ENCODE results near the gene PRKD1.
"Not testable (repeated sequence)": the region's sequence is repeated elsewhere in the genome, so short reads cannot be mapped to it uniquely, and the experiment has no call there.

Gene PRKD1

DNA sequence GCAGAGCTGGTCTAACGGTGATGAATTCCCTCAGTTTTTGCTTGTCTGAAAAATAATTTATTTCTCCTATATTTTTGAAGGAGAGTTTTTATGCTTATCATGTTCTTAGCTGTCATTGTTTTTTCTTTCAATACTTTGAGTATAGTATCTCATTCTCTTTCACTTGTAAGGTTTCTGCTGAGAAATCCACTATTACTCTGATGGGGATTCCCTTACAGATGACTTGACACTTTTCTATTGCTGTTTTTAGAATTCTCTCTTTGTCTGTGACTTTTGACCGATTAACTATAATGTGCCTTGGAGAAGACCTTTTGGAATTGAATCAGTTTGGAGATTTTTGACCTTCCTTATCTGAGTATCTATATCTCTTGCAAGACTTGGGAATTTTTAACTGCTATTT, 139.6 kb downstream of the PRKD1 start:
- no peaks in the 10 kb centered on the region for H3K4me1 ChIP-seq (ENCODE audit: control insufficient read depth, insufficient read depth, low read length)
- no peak overlapping the region for H3K27ac ChIP-seq (ENCODE audit: insufficient read depth, low read depth, low read length, poor library complexity, severe bottlenecking)
- WGBS, 2 experiments, result 86 to 90% methylated on average over 1 to 2 of the region's 2 CpGs

DNA sequence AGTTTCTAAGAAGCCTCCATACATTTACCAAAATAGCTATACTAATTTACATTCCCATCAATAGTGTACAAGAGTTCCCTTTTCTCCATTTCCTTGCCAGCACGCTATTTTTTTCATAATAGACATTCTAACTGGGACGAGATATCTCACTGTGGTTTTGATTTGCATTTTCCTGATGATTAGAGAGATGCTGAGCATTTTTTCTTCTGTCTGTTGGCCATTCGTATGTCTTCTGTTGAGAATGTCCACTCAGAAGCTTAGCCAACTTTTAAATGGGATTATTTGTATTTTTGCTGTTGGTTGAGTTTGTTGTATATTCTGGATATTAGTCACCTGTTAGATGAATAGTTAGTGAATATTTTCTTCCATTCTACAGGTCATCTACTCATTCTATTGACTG, 144.1 kb downstream of the PRKD1 start:
- Histone ChIP-seq H3K4me1 (ENCODE audit: control insufficient read depth, insufficient read depth, low read length) (no peaks in the 10 kb centered on the region), H3K4me3 (ENCODE audit: insufficient read depth, low read depth, low read length) (no peak overlapping the region), H3K9me3 (ENCODE audit: control insufficient read depth, low read length) (no peaks in the 10 kb centered on the region), H3K27me3 (ENCODE audit: control insufficient read depth, insufficient read depth, low read length, poor library complexity, severe bottlenecking) (no peaks in the 10 kb centered on the region), H3K36me3 (ENCODE audit: control insufficient read depth, insufficient read depth, low read length) (no peaks in the 10 kb centered on the region), H3K27ac (ENCODE audit: insufficient read depth, low read depth, low read length, poor library complexity, severe bottlenecking) (no peak overlapping the region)
- WGBS, 2 experiments, result 89 to 93% methylated on average over 3 of the region's 3 CpGs

More for the DNA sequence above, 139.6 kb downstream of the PRKD1 start:
- Histone ChIP-seq H3K27me3 (ENCODE audit: control insufficient read depth, insufficient read depth, low read length, poor library complexity, severe bottlenecking) (no peaks in the 10 kb centered on the region), H3K9me3 (ENCODE audit: control insufficient read depth, low read length) (no peaks in the 10 kb centered on the region), H3K36me3 (ENCODE audit: control insufficient read depth, insufficient read depth, low read length) (no peaks in the 10 kb centered on the region), H3K4me3 (ENCODE audit: insufficient read depth, low read depth, low read length) (no peak overlapping the region)

- no peaks in the 10 kb centered on the region for H3K4me1 ChIP-seq (ENCODE audit: control insufficient read depth, insufficient read depth, low read length)
- H3K9me3 ChIP-seq (ENCODE audit: control insufficient read depth, low read length), result no peaks in the 10 kb centered on the region
- H3K4me3 ChIP-seq (ENCODE audit: insufficient read depth, low read depth, low read length), result no peak overlapping the region
- H3K27ac ChIP-seq (ENCODE audit: insufficient read depth, low read depth, low read length, poor library complexity, severe bottlenecking), result no peak overlapping the region
- no peaks in the 10 kb centered on the region for H3K36me3 ChIP-seq (ENCODE audit: control insufficient read depth, insufficient read depth, low read length)
- no peaks in the 10 kb centered on the region for H3K27me3 ChIP-seq (ENCODE audit: control insufficient read depth, insufficient read depth, low read length, poor library complexity, severe bottlenecking)
- WGBS, 2 experiments, result 88 to 92% methylated on average over 1 to 2 of the region's 2 CpGs
These were observed 145.6 kb downstream of the PRKD1 start for GRCh38 chr14:29782041-29782440.

DNA sequence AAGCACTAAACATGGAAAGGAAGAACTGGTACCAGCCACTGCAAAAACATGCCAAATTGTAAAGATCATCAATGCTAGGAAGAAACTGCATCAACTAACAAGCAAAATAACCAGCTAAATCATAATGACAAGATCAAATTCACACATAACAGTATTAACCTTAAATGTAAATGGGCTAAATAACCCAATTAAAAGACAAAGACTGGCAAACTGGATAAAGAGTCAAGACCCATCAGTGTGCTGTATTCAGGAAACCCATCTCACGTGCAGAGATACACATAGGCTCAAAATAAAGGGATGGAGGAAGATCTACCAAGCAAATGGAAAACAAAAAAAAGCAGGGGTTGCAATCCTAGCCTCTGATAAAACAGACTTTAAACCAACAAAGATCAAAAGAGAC, 150.5 kb downstream of the PRKD1 start:
- no CpG with 5 or more reads among the region's 1 CpG for WGBS, 2 experiments
- not testable (repeated sequence) for H3K27me3 ChIP-seq (ENCODE audit: control insufficient read depth, insufficient read depth, low read length, poor library complexity, severe bottlenecking); H3K27ac ChIP-seq (ENCODE audit: insufficient read depth, low read depth, low read length, poor library complexity, severe bottlenecking); H3K9me3 ChIP-seq (ENCODE audit: control insufficient read depth, low read length); H3K4me3 ChIP-seq (ENCODE audit: insufficient read depth, low read depth, low read length); H3K36me3 ChIP-seq (ENCODE audit: control insufficient read depth, insufficient read depth, low read length); H3K4me1 ChIP-seq (ENCODE audit: control insufficient read depth, insufficient read depth, low read length)

DNA sequence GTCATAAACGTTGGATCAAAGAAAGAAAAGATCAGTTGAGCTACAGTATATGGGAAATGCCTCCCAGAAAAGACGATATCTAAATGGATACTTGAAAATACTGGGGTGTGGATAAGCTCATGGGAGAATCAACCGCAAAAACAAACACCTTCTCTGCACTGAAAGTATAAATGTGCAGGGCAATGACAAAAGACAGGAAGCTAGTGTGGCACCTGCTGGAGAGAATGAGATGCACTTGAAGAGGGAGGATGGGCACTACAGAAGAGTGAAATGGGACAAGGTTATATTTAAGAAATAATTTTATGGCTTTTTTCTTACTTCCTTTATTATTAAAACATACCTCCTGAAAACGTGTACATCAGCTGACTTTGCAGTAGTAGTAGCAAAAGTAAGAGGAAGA, 153.7 kb downstream of the PRKD1 start:
- Histone ChIP-seq H3K4me1 (ENCODE audit: control insufficient read depth, insufficient read depth, low read length) (no peaks in the 10 kb centered on the region), H3K36me3 (ENCODE audit: control insufficient read depth, insufficient read depth, low read length) (no peaks in the 10 kb centered on the region), H3K27me3 (ENCODE audit: control insufficient read depth, insufficient read depth, low read length, poor library complexity, severe bottlenecking) (no peaks in the 10 kb centered on the region), H3K27ac (ENCODE audit: insufficient read depth, low read depth, low read length, poor library complexity, severe bottlenecking) (no peak overlapping the region), H3K9me3 (ENCODE audit: control insufficient read depth, low read length) (no peaks in the 10 kb centered on the region), H3K4me3 (ENCODE audit: insufficient read depth, low read depth, low read length) (no peak overlapping the region)
- 88 to 94% methylated on average over 3 of the region's 4 CpGs for WGBS, 2 experiments

DNA sequence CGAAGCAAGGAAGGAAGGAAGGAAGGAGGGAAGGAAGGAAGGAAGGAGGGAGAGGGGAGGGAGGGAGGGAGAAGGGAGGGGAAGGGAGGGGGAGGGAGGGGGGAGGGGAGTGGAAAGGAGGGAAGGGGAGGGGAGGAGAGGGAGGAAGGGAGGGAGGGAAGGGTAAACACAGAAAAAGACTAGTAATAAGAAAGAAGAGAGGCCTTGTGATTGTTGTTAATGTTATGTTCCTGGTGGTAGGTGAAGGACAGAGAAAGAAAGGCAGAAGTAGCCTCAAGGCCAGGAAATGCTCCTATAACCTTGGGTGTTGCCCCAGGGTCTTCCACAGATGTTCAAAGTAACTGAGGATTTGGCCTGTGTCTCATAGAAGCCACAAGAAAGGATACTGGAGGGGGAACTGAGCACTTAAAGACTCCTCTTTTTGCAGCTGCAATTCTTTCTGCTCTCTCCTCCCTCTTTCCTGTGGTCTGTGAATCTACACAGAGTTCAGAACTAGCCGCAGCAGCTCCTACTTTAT, 164.2 kb downstream of the PRKD1 start:
- Histone ChIP-seq H3K27me3 (ENCODE audit: control insufficient read depth, insufficient read depth, low read length, poor library complexity, severe bottlenecking) (no peaks in the 10 kb centered on the region), H3K4me1 (ENCODE audit: control insufficient read depth, insufficient read depth, low read length) (no peaks in the 10 kb centered on the region), H3K27ac (ENCODE audit: insufficient read depth, low read depth, low read length, poor library complexity, severe bottlenecking) (no peak overlapping the region), H3K9me3 (ENCODE audit: control insufficient read depth, low read length) (no peaks in the 10 kb centered on the region), H3K36me3 (ENCODE audit: control insufficient read depth, insufficient read depth, low read length) (no peaks in the 10 kb centered on the region), H3K4me3 (ENCODE audit: insufficient read depth, low read depth, low read length) (no peak overlapping the region)
- WGBS, 2 experiments, result 96 to 100% methylated on average over 2 of the region's 2 CpGs

DNA sequence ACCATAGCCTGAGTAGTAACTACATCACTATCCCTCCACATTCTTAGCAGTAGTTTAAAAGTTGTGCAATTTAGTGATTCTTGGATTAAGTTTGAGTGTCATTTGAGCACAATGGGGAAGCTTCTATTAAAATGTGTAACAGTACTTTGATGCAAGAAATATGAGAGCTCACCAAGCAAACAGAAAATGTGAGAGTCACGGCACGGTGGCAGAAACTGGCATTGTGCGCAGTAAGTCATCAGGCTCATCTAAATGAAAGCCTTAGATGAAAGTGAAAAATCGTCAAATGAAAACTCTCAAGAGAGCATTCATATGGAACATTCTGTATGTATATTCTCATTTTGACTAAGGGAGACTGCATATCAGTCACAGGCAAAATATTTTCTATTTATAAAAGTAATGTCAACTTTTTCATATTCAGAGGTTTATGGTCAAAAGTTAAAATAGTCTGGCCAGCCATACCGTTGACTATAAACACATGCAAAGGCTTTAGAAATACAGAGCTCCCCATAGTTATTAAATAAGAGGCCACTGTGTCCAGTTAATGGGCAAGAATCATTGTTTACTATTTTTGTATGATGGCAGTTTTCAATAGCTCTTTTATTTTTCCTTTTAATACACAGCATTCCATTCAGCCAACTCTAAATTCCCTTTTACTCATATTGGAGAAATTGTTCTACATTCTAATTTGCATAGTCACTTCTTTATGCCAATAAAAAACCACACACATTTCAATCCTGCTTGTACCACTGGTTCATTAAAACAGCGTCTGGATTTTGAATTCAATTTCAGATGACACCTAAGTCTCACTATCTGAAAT, 167.9 kb downstream of the PRKD1 start:
- Histone ChIP-seq H3K27me3 (ENCODE audit: control insufficient read depth, insufficient read depth, low read length, poor library complexity, severe bottlenecking) (no peaks in the 10 kb centered on the region), H3K27ac (ENCODE audit: insufficient read depth, low read depth, low read length, poor library complexity, severe bottlenecking) (no peak overlapping the region), H3K4me3 (ENCODE audit: insufficient read depth, low read depth, low read length) (no peak overlapping the region), H3K4me1 (ENCODE audit: control insufficient read depth, insufficient read depth, low read length) (no peaks in the 10 kb centered on the region), H3K9me3 (ENCODE audit: control insufficient read depth, low read length) (no peaks in the 10 kb centered on the region), H3K36me3 (ENCODE audit: control insufficient read depth, insufficient read depth, low read length) (no peaks in the 10 kb centered on the region)
- WGBS, 2 experiments, result 95% methylated on average over 5 to 6 of the region's 6 CpGs

DNA sequence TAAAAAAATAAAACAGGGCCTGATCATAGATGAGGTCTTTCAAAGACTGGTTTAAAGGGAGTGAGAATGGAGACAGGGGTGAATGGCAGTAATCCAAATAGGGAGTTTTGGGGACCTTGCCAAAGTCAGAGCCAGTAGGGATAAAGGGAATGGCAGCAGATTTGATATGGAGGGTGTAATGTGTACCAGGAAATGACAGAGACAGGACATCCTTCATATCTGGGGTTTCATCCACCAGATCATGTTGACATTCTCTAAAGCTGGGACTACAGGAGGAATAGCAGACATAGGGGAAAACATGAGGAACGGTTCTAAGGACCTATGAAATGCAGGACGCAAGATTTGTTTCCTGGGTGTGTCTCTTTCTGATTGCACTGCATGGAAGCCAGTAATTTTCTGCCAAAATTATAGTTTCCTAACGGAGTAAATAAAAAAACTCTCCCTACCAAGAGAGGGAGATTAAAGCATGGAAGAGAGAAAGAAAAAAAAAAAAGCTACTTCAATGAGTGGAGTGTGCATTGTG, 169.9 kb downstream of the PRKD1 start:
- Histone ChIP-seq H3K27ac (ENCODE audit: insufficient read depth, low read depth, low read length, poor library complexity, severe bottlenecking) (no peak overlapping the region), H3K36me3 (ENCODE audit: control insufficient read depth, insufficient read depth, low read length) (no peaks in the 10 kb centered on the region), H3K4me1 (ENCODE audit: control insufficient read depth, insufficient read depth, low read length) (no peaks in the 10 kb centered on the region), H3K27me3 (ENCODE audit: control insufficient read depth, insufficient read depth, low read length, poor library complexity, severe bottlenecking) (no peaks in the 10 kb centered on the region), H3K4me3 (ENCODE audit: insufficient read depth, low read depth, low read length) (no peak overlapping the region), H3K9me3 (ENCODE audit: control insufficient read depth, low read length) (no peaks in the 10 kb centered on the region)
- WGBS, 2 experiments, result 95 to 96% methylated on average over 2 to 3 of the region's 3 CpGs

DNA sequence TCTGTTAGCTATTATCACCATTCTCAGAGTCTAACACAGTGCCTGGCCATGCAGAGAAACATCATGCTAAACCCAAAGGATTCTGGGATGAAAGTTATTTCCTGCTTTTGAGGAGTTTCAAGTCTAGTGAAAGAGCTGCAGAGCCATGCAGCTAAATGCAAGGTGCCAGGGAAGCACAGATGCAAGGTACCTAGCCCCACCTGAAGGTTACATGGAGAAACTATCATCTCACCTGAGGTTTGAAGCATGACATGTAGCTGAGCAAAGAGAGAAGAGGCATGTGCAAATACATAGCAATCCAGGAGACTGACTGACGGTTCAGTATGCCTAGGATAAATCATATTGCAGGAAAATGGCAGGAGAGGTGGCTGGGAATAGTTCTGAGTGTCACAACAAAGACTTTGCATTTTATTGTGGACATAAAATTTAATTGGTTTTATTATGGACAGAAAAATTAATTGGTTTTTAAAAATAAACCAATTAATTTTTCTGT, 170.4 kb downstream of the PRKD1 start:
- Histone ChIP-seq H3K36me3 (ENCODE audit: control insufficient read depth, insufficient read depth, low read length) (no peaks in the 10 kb centered on the region), H3K27me3 (ENCODE audit: control insufficient read depth, insufficient read depth, low read length, poor library complexity, severe bottlenecking) (no peaks in the 10 kb centered on the region), H3K4me1 (ENCODE audit: control insufficient read depth, insufficient read depth, low read length) (no peaks in the 10 kb centered on the region), H3K9me3 (ENCODE audit: control insufficient read depth, low read length) (no peaks in the 10 kb centered on the region), H3K27ac (ENCODE audit: insufficient read depth, low read depth, low read length, poor library complexity, severe bottlenecking) (no peak overlapping the region), H3K4me3 (ENCODE audit: insufficient read depth, low read depth, low read length) (no peak overlapping the region)
- 89 to 94% methylated on average over 1 of the region's 1 CpG for WGBS, 2 experiments

GRCh38 chr14:29756019-29756385, 171.6 kb downstream of the PRKD1 start:
- Histone ChIP-seq H3K27me3 (ENCODE audit: control insufficient read depth, insufficient read depth, low read length, poor library complexity, severe bottlenecking) (no peaks in the 10 kb centered on the region), H3K36me3 (ENCODE audit: control insufficient read depth, insufficient read depth, low read length) (no peaks in the 10 kb centered on the region), H3K4me1 (ENCODE audit: control insufficient read depth, insufficient read depth, low read length) (no peaks in the 10 kb centered on the region), H3K4me3 (ENCODE audit: insufficient read depth, low read depth, low read length) (no peak overlapping the region), H3K27ac (ENCODE audit: insufficient read depth, low read depth, low read length, poor library complexity, severe bottlenecking) (no peak overlapping the region), H3K9me3 (ENCODE audit: control insufficient read depth, low read length) (no peaks in the 10 kb centered on the region)
- 100% methylated on average over 1 of the region's 1 CpG for WGBS, 2 experiments

All from ectodermal cell (in vitro differentiated cells).